Astrocyte (in vitro differentiated cells and primary cell): ENCODE measurements around the gene TKFC. TPM values are rescaled to one million over a fixed set of nuclear protein-coding genes. Genes with fewer than 3 reads are reported as not detected.

Experiments
- DNase-seq: peaks from one replicate; pipeline ENCODE4 v3.0.0-alpha.2; 2010; ENCODE audit warnings: low read depth
- FAIRE-seq: peaks from 2 replicates; lab custom pipeline; 2011; peaks lifted over from hg19 to GRCh38; lab: Jason Lieb, UNC
- H2AFZ ChIP-seq: 2 replicates; pipeline ENCODE4 v1.6.0; 2012; ENCODE audit warnings: low read depth, low read length, inconsistent platforms
- H3K27ac ChIP-seq: 2 replicates; pipeline ENCODE4 v1.5.1; 2011; ENCODE audit warnings: low read depth, low read length, inconsistent platforms
- H3K27me3 ChIP-seq: 2 replicates; pipeline ENCODE4 v1.6.0; 2011; ENCODE audit warnings: low read length, inconsistent platforms; ENCODE audit not compliant: insufficient read depth
- H3K36me3 ChIP-seq: 2 replicates; pipeline ENCODE4 v1.5.1; 2011; ENCODE audit warnings: low read length, inconsistent platforms; ENCODE audit not compliant: insufficient read depth
- H3K4me1 ChIP-seq: 2 replicates; pipeline ENCODE4 v1.5.1; 2011; ENCODE audit warnings: low read length, inconsistent platforms; ENCODE audit not compliant: insufficient read depth
- H3K4me2 ChIP-seq: 2 replicates; pipeline ENCODE4 v1.6.0; 2012; ENCODE audit warnings: low read length, inconsistent platforms
- H3K4me3 ChIP-seq: 2 replicates; pipeline ENCODE4 v1.5.1; 2011; ENCODE audit warnings: low read depth, mild to moderate bottlenecking, low read length, inconsistent platforms; ENCODE audit not compliant: insufficient read depth
- H3K79me2 ChIP-seq: 2 replicates; pipeline ENCODE4 v1.6.0; 2012; ENCODE audit warnings: mild to moderate bottlenecking, low read length, inconsistent platforms; ENCODE audit not compliant: insufficient read depth
- H3K9ac ChIP-seq: 2 replicates; pipeline ENCODE4 v1.6.0; 2012; ENCODE audit warnings: mild to moderate bottlenecking, low read length, inconsistent platforms
- H3K9me3 ChIP-seq: 2 replicates; pipeline ENCODE4 v1.5.1; 2012; ENCODE audit warnings: low read depth, mild to moderate bottlenecking, low read length, inconsistent platforms; ENCODE audit not compliant: insufficient read depth
- H4K20me1 ChIP-seq: 2 replicates; pipeline ENCODE4 v1.6.0; 2012; ENCODE audit warnings: low read length, inconsistent platforms; ENCODE audit not compliant: insufficient read depth
- H3K27ac Mint-ChIP-seq: one replicate; pipeline ENCODE4 v1.8.0; 2021; ENCODE audit warnings: mild to moderate bottlenecking, mixed read lengths; ENCODE audit not compliant: unreplicated experiment
- H3K27me3 Mint-ChIP-seq: one replicate; pipeline ENCODE4 v1.8.0; 2021; ENCODE audit warnings: low read depth, mixed read lengths; ENCODE audit not compliant: unreplicated experiment
- H3K36me3 Mint-ChIP-seq: one replicate; pipeline ENCODE4 v1.8.0; 2021; ENCODE audit warnings: low read depth, mixed read lengths; ENCODE audit not compliant: unreplicated experiment
- H3K4me1 Mint-ChIP-seq: one replicate; pipeline ENCODE4 v1.8.0; 2021; ENCODE audit warnings: low read depth, mixed read lengths; ENCODE audit not compliant: unreplicated experiment
- H3K4me3 Mint-ChIP-seq: one replicate; pipeline ENCODE4 v1.8.0; 2021; ENCODE audit warnings: mild to moderate bottlenecking, moderate library complexity, mixed read lengths; ENCODE audit not compliant: unreplicated experiment
- H3K9me3 Mint-ChIP-seq: one replicate; pipeline ENCODE4 v1.8.0; 2021; ENCODE audit warnings: mild to moderate bottlenecking, mixed read lengths; ENCODE audit not compliant: unreplicated experiment
- CTCF ChIP-seq: IDR thresholded peaks from 2 replicates; pipeline ENCODE4 v1.5.1; 2011; ENCODE audit warnings: low read depth, mild to moderate bottlenecking, inconsistent platforms, low read length, moderate library complexity; ENCODE audit not compliant: insufficient read depth
- EZH2 ChIP-seq: IDR thresholded peaks from 2 replicates; pipeline ENCODE4 v1.6.1; 2012; ENCODE audit warnings: mild to moderate bottlenecking, low read length, inconsistent platforms; ENCODE audit not compliant: insufficient read depth
- total RNA-seq: library from RNA; stranded (reverse); gene quantifications from 2 replicates; pipeline ENCODE4 v1.2.1, GENCODE V29; 2021

The TKFC gene
- total RNA-seq, 1 donor from 2014 or later: 23.9 TPM

GRCh38 chr11:61306221-61306620 lies 26.8 kb upstream of the TKFC start:
- peaks cover 84% of the 10 kb centered on the region for H3K36me3 ChIP-seq

GRCh38 chr11:61307354-61307753 lies 25.7 kb upstream of the TKFC start:
- H3K79me2 ChIP-seq: peaks cover 6% of the 10 kb centered on the region
- Mint-ChIP-seq H3K9me3 (no peaks in the 10 kb centered on the region), H3K36me3 (peaks cover 26% of the 10 kb centered on the region), H3K27ac (no peak overlapping the region), H3K4me3 (no peak overlapping the region), H3K4me1 (no peaks in the 10 kb centered on the region), H3K27me3 (no peaks in the 10 kb centered on the region)
- H4K20me1 ChIP-seq: peaks cover 95% of the 10 kb centered on the region
- no peak overlapping the region for H3K4me3 ChIP-seq
- no peaks in the 10 kb centered on the region for H3K9me3 ChIP-seq
- H3K27ac ChIP-seq: no peak overlapping the region
- no peak overlapping the region for H3K9ac ChIP-seq
- no peak for FAIRE-seq
- TF ChIP-seq EZH2 (no peak), CTCF (no peak)
- H3K36me3 ChIP-seq: peaks cover 85% of the 10 kb centered on the region
- no peak overlapping the region for H3K4me2 ChIP-seq
- H2AFZ ChIP-seq: no peak overlapping the region
- DNase-seq: no peak
- H3K4me1 ChIP-seq: no peaks in the 10 kb centered on the region
- no peaks in the 10 kb centered on the region for H3K27me3 ChIP-seq

More at GRCh38 chr11:61306221-61306620, 26.8 kb upstream of the TKFC start:
- H3K9ac ChIP-seq: no peak overlapping the region
- no peak overlapping the region for H3K4me3 ChIP-seq
- Mint-ChIP-seq H3K27ac (no peak overlapping the region), H3K27me3 (no peaks in the 10 kb centered on the region), H3K4me1 (no peaks in the 10 kb centered on the region), H3K36me3 (peaks cover 28% of the 10 kb centered on the region), H3K4me3 (no peak overlapping the region), H3K9me3 (no peaks in the 10 kb centered on the region)
- no peak overlapping the region for H3K4me2 ChIP-seq
- H3K9me3 ChIP-seq: no peaks in the 10 kb centered on the region
- H3K79me2 ChIP-seq: peaks cover 6% of the 10 kb centered on the region
- no peaks in the 10 kb centered on the region for H3K4me1 ChIP-seq
- peaks cover 96% of the 10 kb centered on the region for H4K20me1 ChIP-seq
- DNase-seq (no peak), FAIRE-seq (no peak)
- H2AFZ ChIP-seq: no peak overlapping the region
- no peaks in the 10 kb centered on the region for H3K27me3 ChIP-seq
- H3K27ac ChIP-seq: no peak overlapping the region
- no peak for TF ChIP-seq EZH2
- no peak for TF ChIP-seq CTCF

GRCh38 chr11:61309141-61309540 lies 23.9 kb upstream of the TKFC start:
- H3K27me3 Mint-ChIP-seq: no peaks in the 10 kb centered on the region
- no peak overlapping the region for H3K27ac ChIP-seq
- H3K36me3 ChIP-seq: peaks cover 85% of the 10 kb centered on the region
- no peak for DNase-seq
- TF ChIP-seq EZH2 (no peak), CTCF (no peak)
- no peak overlapping the region for H3K9ac ChIP-seq
- peaks cover 93% of the 10 kb centered on the region for H4K20me1 ChIP-seq
- no peak overlapping the region for H3K4me3 ChIP-seq
- FAIRE-seq: no peak
- H3K27me3 ChIP-seq: no peaks in the 10 kb centered on the region
- H3K79me2 ChIP-seq: peaks cover 6% of the 10 kb centered on the region
- no peaks in the 10 kb centered on the region for H3K9me3 Mint-ChIP-seq
- no peak overlapping the region for H3K4me3 Mint-ChIP-seq
- no peaks in the 10 kb centered on the region for H3K4me1 ChIP-seq
- H3K4me2 ChIP-seq: no peak overlapping the region
- H3K27ac Mint-ChIP-seq: no peak overlapping the region
- no peaks in the 10 kb centered on the region for H3K9me3 ChIP-seq
- peaks cover 21% of the 10 kb centered on the region for H3K36me3 Mint-ChIP-seq
- no peaks in the 10 kb centered on the region for H3K4me1 Mint-ChIP-seq
- H2AFZ ChIP-seq: no peak overlapping the region
